GM12878 (cell line): ENCODE data around the gene IGF2BP1. TPM values are rescaled to one million over a fixed set of nuclear protein-coding genes. Genes with fewer than 3 reads are reported as not detected.

Source experiments
- ATAC-seq: fragments of 200-7000 bp; cut with Tn5 transposase; 3 replicates; pipeline ENCODE4 v1.9.1; 2020; ENCODE audit warnings: mild to moderate bottlenecking, moderate library complexity
- BruUV-seq: library from RNA; stranded (reverse); fragments of 400-500 nt; replicated peaks from 2 replicates; lab custom pipeline; 2021; lab: Mats Ljungman, UMichigan
- CTCF ChIA-PET: fragments of 300-600 bp; sonication (Branson Sonifier 250); formaldehyde crosslinking; extraction: SDS; loops from one replicate; lab custom pipeline; 2021; ENCODE audit warnings: inconsistent platforms; lab: Yijun Ruan, JAX
- POLR2A ChIA-PET: fragments of 350-600 bp; formaldehyde crosslinking; extraction: SDS; loops from one replicate; lab custom pipeline; 2021; ENCODE audit warnings: inconsistent platforms; lab: Charles Lee
- RAD21 ChIA-PET: fragments of 300-600 bp; sonication (Branson Sonifier 250); formaldehyde crosslinking; loops from one replicate; lab custom pipeline; 2023; ENCODE audit warnings: antibody characterized with exemption; ENCODE audit not compliant: unreplicated experiment; lab: Charles Lee
- SMC1A ChIA-PET: fragments of 300-600 bp; sonication (Branson Sonifier 250); formaldehyde crosslinking; loops from one replicate; lab custom pipeline; 2023; ENCODE audit not compliant: unreplicated experiment, uncharacterized antibody; lab: Charles Lee
- DNase-seq: peaks from one replicate; pipeline ENCODE4 v3.0.0-alpha.2; 2011; ENCODE audit warnings: low read depth, low spot score
- FAIRE-seq: peaks from 3 replicates; lab custom pipeline; 2011; peaks lifted over from hg19 to GRCh38; lab: Jason Lieb, UNC
- H2AFZ ChIP-seq: 2 replicates; pipeline ENCODE4 v1.6.0; 2011; ENCODE audit warnings: low read depth, low read length, control low read depth; ENCODE audit not compliant: control insufficient read depth
- H3K27ac ChIP-seq: 2 replicates; pipeline ENCODE4 v1.5.1; 2011; ENCODE audit warnings: control low read depth; ENCODE audit not compliant: control insufficient read depth, insufficient read depth
- H3K27me3 ChIP-seq, 2 experiments: replicated peaks in 1 of 2; 2 replicates each; pipeline versions ENCODE4 v1.6.0 to v1.6.1; 2011; ENCODE audit warnings: low read length in 1 of 2; ENCODE audit not compliant: control insufficient read depth in 2 of 2, insufficient read depth in 2 of 2
- H3K36me3 ChIP-seq, 2 experiments: 2 replicates each; pipeline ENCODE4 v1.5.1; 2011; ENCODE audit warnings: low read length in 1 of 2; ENCODE audit not compliant: control insufficient read depth in 2 of 2, insufficient read depth in 2 of 2
- H3K4me1 ChIP-seq: 2 replicates; pipeline ENCODE4 v1.6.1; 2011; ENCODE audit warnings: mild to moderate bottlenecking, low read length, moderate library complexity, mixed read lengths; ENCODE audit not compliant: control insufficient read depth, insufficient read depth
- H3K4me2 ChIP-seq: 2 replicates; pipeline ENCODE4 v1.6.0; 2011; ENCODE audit warnings: control low read depth; ENCODE audit not compliant: control insufficient read depth, insufficient read depth
- H3K4me3 ChIP-seq: fragments of 200-600 bp; sonication (generic); 2 replicates; pipeline ENCODE4 v1.5.1; 2016
- H3K79me2 ChIP-seq: 2 replicates; pipeline ENCODE4 v1.6.0; 2011; ENCODE audit warnings: low read length; ENCODE audit not compliant: control insufficient read depth, insufficient read depth
- H3K9ac ChIP-seq: 2 replicates; pipeline ENCODE4 v1.8.0; 2011; ENCODE audit warnings: low read length, control low read depth, mixed read lengths; ENCODE audit not compliant: control insufficient read depth, insufficient read depth
- H3K9me3 ChIP-seq: replicated peaks from 3 replicates; pipeline ENCODE4 v1.5.1; 2011; ENCODE audit warnings: mild to moderate bottlenecking, low read length; ENCODE audit not compliant: control insufficient read depth, insufficient read depth
- H4K20me1 ChIP-seq: 2 replicates; pipeline ENCODE4 v1.6.0; 2011; ENCODE audit not compliant: control insufficient read depth, insufficient read depth
- BMI1 ChIP-seq: fragments of 450-650 bp; IDR thresholded peaks from 2 replicates; pipeline ENCODE4 v1.6.1; 2016; ENCODE audit warnings: mild to moderate bottlenecking, moderate library complexity, borderline replicate concordance
- CBX5 ChIP-seq: sonication (generic); IDR thresholded peaks from 2 replicates; pipeline ENCODE4 v1.6.1; 2016; ENCODE audit warnings: low read depth, moderate library complexity, mild to moderate bottlenecking, inconsistent platforms
- CHD1 ChIP-seq: IDR thresholded peaks from 2 replicates; pipeline ENCODE4 v1.6.1; 2012; ENCODE audit warnings: low read depth, low read length, improper control_type of control experiment
- E2F4 ChIP-seq: IDR thresholded peaks from 2 replicates; pipeline ENCODE4 v1.6.1; 2012; ENCODE audit warnings: low read depth, low read length, improper control_type of control experiment
- GABPA ChIP-seq: IDR thresholded peaks from 2 replicates; pipeline ENCODE4 v1.6.1; 2014; ENCODE audit warnings: antibody characterized with exemption, low read depth, mild to moderate bottlenecking, inconsistent platforms
- MTA2 ChIP-seq: fragments of 450-650 bp; IDR thresholded peaks from 2 replicates; pipeline ENCODE4 v1.6.1; 2016; ENCODE audit warnings: low read depth, mild to moderate bottlenecking, moderate library complexity
- MTA3 ChIP-seq: IDR thresholded peaks from 2 replicates; pipeline ENCODE4 v1.6.1; 2012; ENCODE audit warnings: low read length, inconsistent platforms, borderline replicate concordance
- POLR2AphosphoS2 ChIP-seq: IDR thresholded peaks from 2 replicates; pipeline ENCODE4 v1.6.1; 2011; ENCODE audit warnings: low read depth, mild to moderate bottlenecking, low read length, improper control_type of control experiment, moderate library complexity
- SMC3 ChIP-seq: IDR thresholded peaks from 2 replicates; pipeline ENCODE4 v1.6.1; 2011; ENCODE audit warnings: low read length, improper control_type of control experiment, borderline replicate concordance
- TCF12 ChIP-seq: IDR thresholded peaks from 2 replicates; pipeline ENCODE4 v1.6.1; 2011; ENCODE audit warnings: low read depth, mild to moderate bottlenecking, low read length
- USF1 ChIP-seq: IDR thresholded peaks from 2 replicates; pipeline ENCODE4 v1.6.1; 2011; ENCODE audit warnings: borderline replicate concordance, low read depth, mild to moderate bottlenecking, moderate library complexity, mixed read lengths, low read length; ENCODE audit not compliant: insufficient read depth; ENCODE audit errors: extremely low read length
- USF2 ChIP-seq: IDR thresholded peaks from 2 replicates; pipeline ENCODE4 v1.6.1; 2011; ENCODE audit warnings: low read depth, low read length, improper control_type of control experiment, borderline replicate concordance
- ZBTB33 ChIP-seq: fragments of 450-650 bp; IDR thresholded peaks from 2 replicates; pipeline ENCODE4 v1.6.1; 2017; ENCODE audit warnings: mild to moderate bottlenecking
- WGBS: methylation state at CpG from one replicate; pipeline ENCODE4 v1.1.6; 2016; ENCODE audit warnings: low lambda C conversion rate; ENCODE audit not compliant: insufficient replicate concordance, insufficient coverage; ENCODE audit errors: missing lambda C conversion rate; 5-methylcytosine and 5-hydroxymethylcytosine counted together
- in situ Hi-C: fragments of 300-500 bp; cut with MboI; formaldehyde crosslinking; loops from 9 replicates; pipeline ENCODE4 v1.14.3; 2018; ENCODE audit warnings: mixed read lengths
- intact Hi-C: fragments of 100-400 bp; cut with micrococcal nuclease; formaldehyde crosslinking; loops from one replicate; pipeline ENCODE4 v1.14.2; 2022; ENCODE audit not compliant: unreplicated experiment
- polyA plus RNA-seq, 11 experiments: library from polyadenylated mRNA; depleted of rRNA in 4 of 11; unstranded in 6 of 11; stranded (reverse) in 5 of 11; fragments of >200 nt; fragmentation: Nextera tagmentation in 4 of 11; fragmentation: Illumina TruSeq in 1 of 11; extraction: Ambion mirVana in 4 of 11; extraction: Trizol in 1 of 11; gene quantifications; 1 replicate in 1 of 11; 2 replicates in 10 of 11; pipeline versions ENCODE4 v1.2.1 to v1.2.3, GENCODE V29; 2011 to 2016; ENCODE audit warnings: inconsistent platforms in 2 of 11, missing spikeins in 2 of 11, low read depth in 1 of 11
- total RNA-seq, 4 experiments: library from RNA; depleted of rRNA in 3 of 4; stranded (reverse); fragments of >200 nt in 3 of 4; fragmentation: Illumina TruSeq in 1 of 4; extraction: Trizol in 1 of 4; gene quantifications; 2 replicates each; pipeline versions ENCODE4 v1.2.1 to v1.2.3, GENCODE V29; 2013 to 2021

Gene IGF2BP1
- total and polyA plus RNA-seq, 10 of the 15 experiments (the other 5 are each of a cell fraction or from before 2014, with no cell fraction given): 0.04 to 2.4 (median 0.13) TPM; not detected in 1

- Histone ChIP-seq H3K36me3 (no peaks in the 10 kb centered on the region), H3K27me3 (peaks cover 16 to 25% of the 10 kb centered on the region in 2 experiments), H3K4me2 (no peak overlapping the region), H3K27ac (no peak overlapping the region), H4K20me1 (no peaks in the 10 kb centered on the region; the same call in 1 of the 2 replicates), H2AFZ (no peak overlapping the region), H3K9me3 (no peaks in the 10 kb centered on the region), H3K9ac (no peak overlapping the region), H3K4me3 (no peak overlapping the region), H3K79me2 (no peaks in the 10 kb centered on the region), H3K4me1 (0 out of 2 replicates have a peak, but pooled peaks cover 4% of the 10 kb centered on the region)
- TF ChIP-seq BMI1: 0 out of 2 replicates have a peak, but pooled peaks have one; percentile 38
- TF ChIP-seq ZBTB33: no peak
- TF ChIP-seq CBX5: no peak
- in situ Hi-C loops (no loop called here), intact Hi-C loops (no loop called here)
- BruUV-seq: no TSS peak
- DNase-seq (no peak), FAIRE-seq (no peak), ATAC-seq (no peak)
- RAD21 ChIA-PET: interaction anchor here (1.9 kb wide), 1 partner anchor 109 kb away, joined by 4 read pairs; the partner anchor contains the start of gene ATP5MC1
- CTCF ChIA-PET: no interaction called here
- POLR2A ChIA-PET: no interaction called here
- SMC1A ChIA-PET: interaction anchor here (1.1 kb wide), 1 partner anchor 26 kb away, joined by 3 read pairs; no protein-coding TSS in a partner anchor
These were observed 4.5 kb downstream of the IGF2BP1 start for GRCh38 chr17:49001671-49002070.

- Histone ChIP-seq H3K9me3 (no peaks in the 10 kb centered on the region), H4K20me1 (no peaks in the 10 kb centered on the region; the same call in 1 of the 2 replicates), H3K4me2 (no peak overlapping the region), H3K9ac (no peak overlapping the region), H3K36me3 (no peaks in the 10 kb centered on the region), H3K79me2 (no peaks in the 10 kb centered on the region), H2AFZ (no peak overlapping the region), H3K27ac (no peak overlapping the region), H3K4me3 (no peak overlapping the region), H3K4me1 (0 out of 2 replicates have a peak, but pooled peaks cover 4% of the 10 kb centered on the region), H3K27me3 (peaks cover 16 to 23% of the 10 kb centered on the region in 2 experiments)
- ChIA-PET POLR2A (no interaction called here), SMC1A (interaction anchor here (1.1 kb wide), 1 partner anchor 26 kb away, joined by 3 read pairs; no protein-coding TSS in a partner anchor), CTCF (interaction anchor here (0.7 kb wide), 1 partner anchor 24 kb away, joined by 3 read pairs; no protein-coding TSS in a partner anchor), RAD21 (interaction anchor here (1.9 kb wide), 1 partner anchor 110 kb away, joined by 4 read pairs; the partner anchor contains the start of gene ATP5MC1)
- intact Hi-C loops: no loop called here
- ATAC-seq (no peak), FAIRE-seq (no peak), DNase-seq (no peak)
- in situ Hi-C loops: no loop called here
- no TSS peak for BruUV-seq
- 48% methylated on average over 2 of the region's 2 CpGs for WGBS
- TF ChIP-seq CHD1 (no peak), E2F4 (no peak), GABPA (no peak), USF1 (no peak), USF2 (no peak), MTA3 (no peak), POLR2AphosphoS2 (no peak), MTA2 (no peak), TCF12 (no peak), SMC3 (no peak)
These were observed 5.1 kb downstream of the IGF2BP1 start for GRCh38 chr17:49002331-49002730.
